ENCODE measurements around the gene ELAVL2.

GRCh38 chr9:23674016-23674585, 151.9 kb downstream of the ELAVL2 start:
- TF ChIP-seq CTCF (IDR thresholded peaks at IDR 0.05; ENCODE audit: low read depth, low read length) (no peak), POLR2A (IDR thresholded peaks at IDR 0.05; ENCODE audit: extremely low read depth, insufficient read length) (no peak), MAX (IDR thresholded peaks at IDR 0.05; ENCODE audit: low read depth, low read length) (no peak)

Measured in NB4 (cell line).